ENCODE measurements around the gene STARD10. TPM values are rescaled to one million over a fixed set of nuclear protein-coding genes. Genes with fewer than 3 reads are reported as not detected.
"Not testable (repeated sequence)": the region's sequence is repeated elsewhere in the genome, so short reads cannot be mapped to it uniquely, and the experiment has no call there.

The STARD10 gene
- total and polyA plus RNA-seq, 9 donors = 39.0 to 84.0 (median 57.9) TPM

DNA sequence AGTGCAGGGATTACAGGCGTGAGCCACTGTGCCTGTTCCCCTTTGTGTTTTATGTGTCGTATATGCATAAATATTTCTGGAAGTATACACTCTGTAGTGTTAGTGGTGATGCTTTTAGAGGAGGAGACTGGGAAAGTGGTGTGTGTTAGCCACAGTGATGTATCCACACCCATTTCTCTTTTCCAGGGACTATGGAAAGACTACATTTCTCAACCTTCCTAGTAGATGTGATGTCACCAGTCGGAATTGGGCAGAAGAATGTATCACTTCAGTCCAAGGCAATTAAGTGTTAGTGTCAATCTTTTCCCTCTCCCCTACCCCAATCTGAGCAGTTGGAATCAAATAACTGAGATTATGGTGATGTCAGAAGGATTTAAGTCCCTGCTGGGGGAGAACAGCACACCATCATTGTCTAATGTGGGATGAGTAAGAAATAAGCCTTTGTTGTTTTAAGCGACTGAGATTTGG is 14.5 kb upstream of the STARD10 start:
- Histone ChIP-seq H3K27me3 (ENCODE audit: control insufficient read depth, insufficient read depth, low read length) (no peaks in the 10 kb centered on the region), H3K9me3 (replicated peaks; ENCODE audit: control insufficient read depth, low read depth, low read length) (no peaks in the 10 kb centered on the region), H3K4me1 (ENCODE audit: control insufficient read depth, insufficient read depth, low read length) (peaks cover 10% of the 10 kb centered on the region), H3K27ac (ENCODE audit: low read length) (no peak overlapping the region), H3K4me3 (ENCODE audit: low read length) (no peak overlapping the region), H3K36me3 (ENCODE audit: control insufficient read depth, insufficient read depth, low read length) (peaks cover 4% of the 10 kb centered on the region)
- WGBS (ENCODE audit: insufficient coverage) = 60% methylated on average over 1 of the region's 4 CpGs
- no peak for DNase-seq

DNA sequence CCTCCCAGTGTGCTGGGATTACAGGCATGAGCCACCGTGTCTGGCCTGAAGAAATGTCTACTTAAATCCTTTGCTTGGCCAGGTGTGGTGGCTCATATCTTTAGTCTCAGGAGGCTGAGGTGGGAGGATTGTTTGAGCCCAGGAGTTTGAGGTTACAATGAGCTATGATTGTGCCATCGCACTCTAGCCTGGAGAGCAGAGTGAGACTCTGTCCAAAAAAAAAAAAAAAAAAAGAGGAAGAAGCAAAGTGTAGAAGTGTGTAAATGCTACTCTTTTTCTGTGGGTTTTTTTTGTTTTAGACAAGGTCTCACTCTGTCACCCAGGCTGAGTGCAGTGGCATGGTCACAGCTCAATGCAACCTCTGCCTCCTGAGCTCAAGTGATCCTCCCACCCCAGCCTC is 13.9 kb upstream of the STARD10 start:
- Histone ChIP-seq H3K27ac (ENCODE audit: low read length) (no peak overlapping the region), H3K27me3 (ENCODE audit: control insufficient read depth, insufficient read depth, low read length) (no peaks in the 10 kb centered on the region), H3K9me3 (replicated peaks; ENCODE audit: control insufficient read depth, low read depth, low read length) (no peaks in the 10 kb centered on the region), H3K4me1 (ENCODE audit: control insufficient read depth, insufficient read depth, low read length) (peaks cover 4% of the 10 kb centered on the region), H3K4me3 (ENCODE audit: low read length) (no peak overlapping the region), H3K36me3 (ENCODE audit: control insufficient read depth, insufficient read depth, low read length) (peaks cover 4% of the 10 kb centered on the region)
- DNase-seq = no peak
- WGBS (ENCODE audit: insufficient coverage) = 92% methylated on average over 2 of the region's 2 CpGs

DNA sequence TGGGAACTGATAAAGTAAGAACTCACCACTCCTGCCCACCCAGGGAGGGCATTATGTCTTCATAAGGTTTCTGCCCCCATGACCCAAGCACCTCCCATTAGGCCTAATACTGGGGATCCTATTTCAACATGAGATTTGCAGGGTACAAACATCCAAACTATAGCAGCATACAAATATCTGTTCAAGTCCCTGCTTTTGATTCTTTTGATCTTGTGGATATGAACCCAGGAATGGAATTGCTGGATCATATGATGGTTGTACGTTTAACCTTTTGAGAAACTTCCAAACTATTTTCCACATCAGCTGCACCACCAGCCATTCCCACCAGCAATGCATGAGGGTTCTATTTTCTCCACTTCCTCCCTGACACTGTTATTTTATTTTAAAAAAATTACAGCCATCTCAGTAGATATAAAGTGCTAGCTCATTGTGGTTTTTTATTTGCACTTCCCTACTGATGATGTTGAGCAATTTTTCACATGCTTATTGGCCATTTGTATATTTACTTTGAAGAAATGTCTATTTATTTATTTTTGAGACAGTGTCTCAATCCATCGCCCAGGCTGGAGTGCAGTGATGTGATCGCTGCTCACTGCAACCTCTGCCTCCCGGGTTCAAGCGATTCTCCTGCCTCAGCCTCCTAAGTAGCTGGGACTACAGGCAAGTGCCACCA is 13.3 kb upstream of the STARD10 start:
- Histone ChIP-seq H3K36me3 (ENCODE audit: control insufficient read depth, insufficient read depth, low read length) (peaks cover 4% of the 10 kb centered on the region), H3K9me3 (replicated peaks; ENCODE audit: control insufficient read depth, low read depth, low read length) (no peaks in the 10 kb centered on the region), H3K4me3 (ENCODE audit: low read length) (no peak overlapping the region), H3K27ac (ENCODE audit: low read length) (no peak overlapping the region), H3K4me1 (ENCODE audit: control insufficient read depth, insufficient read depth, low read length) (no peaks in the 10 kb centered on the region), H3K27me3 (ENCODE audit: control insufficient read depth, insufficient read depth, low read length) (no peaks in the 10 kb centered on the region)
- DNase-seq = no peak
- WGBS (ENCODE audit: insufficient coverage) = 100% methylated on average over 2 of the region's 5 CpGs

DNA sequence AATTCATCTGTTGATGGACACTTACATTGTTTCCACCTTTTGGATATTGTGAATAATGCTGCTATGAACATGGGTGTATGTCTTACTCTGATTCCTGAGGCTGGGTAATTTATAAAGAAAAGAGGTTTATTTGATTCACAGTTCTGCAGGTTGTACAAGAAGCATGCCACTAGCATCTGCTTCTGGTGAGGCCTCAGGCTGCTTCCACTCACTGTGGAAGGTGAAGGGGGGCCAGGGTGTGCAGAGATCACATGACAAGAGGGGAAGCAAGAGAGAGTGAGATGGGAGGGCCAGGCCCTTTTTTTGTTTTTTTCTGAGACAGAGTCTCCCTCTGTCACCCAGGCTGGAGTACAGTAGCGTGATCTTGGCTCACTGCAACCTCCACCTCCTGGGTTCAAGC is 12.5 kb upstream of the STARD10 start:
- not testable (repeated sequence) for H3K36me3 ChIP-seq (ENCODE audit: control insufficient read depth, insufficient read depth, low read length); H3K4me1 ChIP-seq (ENCODE audit: control insufficient read depth, insufficient read depth, low read length); H3K27ac ChIP-seq (ENCODE audit: low read length); H3K9me3 ChIP-seq (replicated peaks; ENCODE audit: control insufficient read depth, low read depth, low read length); H3K27me3 ChIP-seq (ENCODE audit: control insufficient read depth, insufficient read depth, low read length); H3K4me3 ChIP-seq (ENCODE audit: low read length); DNase-seq
- no CpG with 5 or more reads among the region's 1 CpG for WGBS (ENCODE audit: insufficient coverage)

DNA sequence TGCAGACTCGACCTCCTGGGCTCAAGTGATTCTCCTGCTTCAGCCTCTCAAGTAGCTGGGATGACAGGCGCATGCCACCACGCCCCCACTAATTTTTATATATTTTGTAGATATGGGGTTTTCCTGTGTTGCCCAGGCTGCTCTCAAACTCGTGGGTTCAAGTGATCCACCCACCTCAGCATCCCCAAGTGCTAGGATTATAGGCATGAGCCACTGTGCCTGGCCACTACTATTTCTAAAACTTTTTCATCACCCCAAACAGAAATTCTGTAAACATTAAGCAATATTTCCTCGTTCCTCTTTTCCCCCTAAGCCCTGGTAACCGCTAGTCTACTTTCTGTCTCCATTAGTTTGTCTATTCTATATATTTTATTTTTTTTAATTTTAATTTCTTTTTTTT is 11.4 kb upstream of the STARD10 start:
- Histone ChIP-seq H3K27ac (ENCODE audit: low read length) (no peak overlapping the region), H3K4me1 (ENCODE audit: control insufficient read depth, insufficient read depth, low read length) (no peaks in the 10 kb centered on the region), H3K9me3 (replicated peaks; ENCODE audit: control insufficient read depth, low read depth, low read length) (no peaks in the 10 kb centered on the region), H3K4me3 (ENCODE audit: low read length) (no peak overlapping the region), H3K27me3 (ENCODE audit: control insufficient read depth, insufficient read depth, low read length) (no peaks in the 10 kb centered on the region), H3K36me3 (ENCODE audit: control insufficient read depth, insufficient read depth, low read length) (peaks cover 4% of the 10 kb centered on the region)
- WGBS (ENCODE audit: insufficient coverage) = 80% methylated on average over 2 of the region's 6 CpGs
- no peak for DNase-seq

DNA sequence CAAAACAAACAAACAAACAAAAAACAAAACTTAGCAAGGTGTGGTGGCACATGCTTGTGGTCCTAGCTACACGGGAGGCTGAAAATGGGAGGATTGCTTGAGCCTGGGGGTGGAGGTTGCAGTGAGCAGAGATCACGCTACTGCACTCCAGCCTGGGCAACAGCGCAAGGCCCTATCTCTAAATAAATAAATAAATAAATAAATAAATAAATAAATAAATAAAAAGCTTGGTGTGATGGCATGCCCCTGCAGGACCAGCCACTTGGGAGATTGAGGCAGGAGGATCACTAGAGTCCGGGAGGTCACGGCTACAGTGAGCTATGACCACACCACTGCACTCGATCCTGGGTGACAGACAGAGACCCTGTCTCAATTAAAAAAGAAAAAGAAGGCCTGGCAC is 9.0 kb upstream of the STARD10 start:
- H3K36me3 ChIP-seq (ENCODE audit: control insufficient read depth, insufficient read depth, low read length) = no peaks in the 10 kb centered on the region
- no peak overlapping the region for H3K27ac ChIP-seq (ENCODE audit: low read length)
- H3K27me3 ChIP-seq (ENCODE audit: control insufficient read depth, insufficient read depth, low read length) = no peaks in the 10 kb centered on the region
- H3K4me1 ChIP-seq (ENCODE audit: control insufficient read depth, insufficient read depth, low read length) = no peaks in the 10 kb centered on the region
- no peaks in the 10 kb centered on the region for H3K9me3 ChIP-seq (replicated peaks; ENCODE audit: control insufficient read depth, low read depth, low read length)
- DNase-seq = no peak
- WGBS (ENCODE audit: insufficient coverage) = 90% methylated on average over 2 of the region's 6 CpGs
- H3K4me3 ChIP-seq (ENCODE audit: low read length) = no peak overlapping the region

DNA sequence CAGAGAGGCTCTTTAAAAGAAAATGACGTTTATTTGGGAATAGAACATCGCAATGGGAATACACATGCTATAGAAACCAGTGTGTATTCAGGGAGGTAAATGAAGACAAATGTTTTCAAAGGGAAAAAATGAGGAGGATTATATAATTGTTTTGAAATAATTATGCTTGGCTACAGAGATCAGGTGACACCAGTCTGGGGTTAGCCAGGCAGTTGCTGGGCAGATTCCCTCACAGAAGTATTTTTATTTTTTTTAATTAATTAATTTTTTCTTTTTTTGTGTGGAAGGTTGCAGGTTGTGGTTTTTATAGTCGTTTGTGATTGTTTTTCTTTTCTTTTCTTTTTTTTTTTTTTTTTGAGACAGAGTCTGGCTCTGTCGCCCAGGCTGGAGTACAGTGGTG is 5.6 kb upstream of the STARD10 start:
- Histone ChIP-seq H3K27ac (ENCODE audit: low read length) (no peak overlapping the region), H3K4me1 (ENCODE audit: control insufficient read depth, insufficient read depth, low read length) (peaks cover 3% of the 10 kb centered on the region), H3K27me3 (ENCODE audit: control insufficient read depth, insufficient read depth, low read length) (no peaks in the 10 kb centered on the region), H3K4me3 (ENCODE audit: low read length) (no peak overlapping the region), H3K36me3 (ENCODE audit: control insufficient read depth, insufficient read depth, low read length) (no peaks in the 10 kb centered on the region), H3K9me3 (replicated peaks; ENCODE audit: control insufficient read depth, low read depth, low read length) (no peaks in the 10 kb centered on the region)
- WGBS (ENCODE audit: insufficient coverage) = 60% methylated on average over 2 of the region's 4 CpGs
- DNase-seq = no peak

DNA sequence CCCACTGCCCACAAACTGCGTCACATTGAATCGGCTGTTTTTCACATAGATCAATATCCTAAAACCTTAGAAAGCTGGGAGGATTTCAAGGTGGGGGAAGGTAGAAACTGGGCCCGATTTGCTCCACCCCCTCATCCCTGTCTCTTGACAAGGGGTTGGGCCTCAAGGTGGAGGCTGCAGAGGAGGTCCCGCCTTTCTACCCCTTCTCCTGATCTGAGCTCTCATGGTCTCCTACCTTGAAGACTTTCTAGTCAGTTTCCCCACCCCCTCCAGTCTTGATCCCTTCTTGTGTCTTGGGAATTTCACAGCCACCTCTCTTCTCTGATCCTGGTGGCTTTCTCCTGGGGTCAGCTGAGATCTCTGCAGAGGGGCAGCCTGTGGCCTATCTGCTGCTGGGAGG is 4.5 kb upstream of the STARD10 start:
- H3K9me3 ChIP-seq (replicated peaks; ENCODE audit: control insufficient read depth, low read depth, low read length) = no peaks in the 10 kb centered on the region
- WGBS (ENCODE audit: insufficient coverage) = no CpG with 5 or more reads among the region's 4 CpGs
- H3K36me3 ChIP-seq (ENCODE audit: control insufficient read depth, insufficient read depth, low read length) = no peaks in the 10 kb centered on the region
- H3K27me3 ChIP-seq (ENCODE audit: control insufficient read depth, insufficient read depth, low read length) = no peaks in the 10 kb centered on the region
- H3K4me1 ChIP-seq (ENCODE audit: control insufficient read depth, insufficient read depth, low read length) = peaks cover 9% of the 10 kb centered on the region
- H3K27ac ChIP-seq (ENCODE audit: low read length) = no peak overlapping the region
- no peak overlapping the region for H3K4me3 ChIP-seq (ENCODE audit: low read length)
- DNase-seq = no peak

DNA sequence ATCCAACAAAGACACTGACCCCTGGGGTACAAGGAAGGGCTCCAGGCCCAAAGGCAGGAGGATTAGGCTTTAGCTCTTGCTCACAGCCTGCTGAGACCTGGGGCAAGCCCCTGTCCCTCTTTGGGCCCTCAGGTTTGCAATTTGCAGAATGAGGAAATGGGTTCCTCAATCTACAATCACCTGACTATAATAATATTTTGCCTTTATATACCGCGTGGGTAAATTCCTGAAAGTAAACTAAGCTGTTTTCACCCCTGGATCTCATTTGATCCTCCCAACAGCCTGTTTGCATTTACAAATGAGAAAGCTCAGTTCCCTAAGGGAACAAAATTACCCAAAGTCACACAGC is 797 bp downstream of the STARD10 start:
- 82% methylated on average over 2 of the region's 2 CpGs for WGBS (ENCODE audit: insufficient coverage)
- no peak for DNase-seq
- H3K4me1 ChIP-seq (ENCODE audit: control insufficient read depth, insufficient read depth, low read length) = peaks cover 31% of the 10 kb centered on the region
- H3K27ac ChIP-seq (ENCODE audit: low read length) = peak overlapping the region; percentile 98
- no peak overlapping the region for H3K4me3 ChIP-seq (ENCODE audit: low read length)
- H3K9me3 ChIP-seq (replicated peaks; ENCODE audit: control insufficient read depth, low read depth, low read length) = no peaks in the 10 kb centered on the region
- no peaks in the 10 kb centered on the region for H3K27me3 ChIP-seq (ENCODE audit: control insufficient read depth, insufficient read depth, low read length)
- H3K36me3 ChIP-seq (ENCODE audit: control insufficient read depth, insufficient read depth, low read length) = no peaks in the 10 kb centered on the region

DNA sequence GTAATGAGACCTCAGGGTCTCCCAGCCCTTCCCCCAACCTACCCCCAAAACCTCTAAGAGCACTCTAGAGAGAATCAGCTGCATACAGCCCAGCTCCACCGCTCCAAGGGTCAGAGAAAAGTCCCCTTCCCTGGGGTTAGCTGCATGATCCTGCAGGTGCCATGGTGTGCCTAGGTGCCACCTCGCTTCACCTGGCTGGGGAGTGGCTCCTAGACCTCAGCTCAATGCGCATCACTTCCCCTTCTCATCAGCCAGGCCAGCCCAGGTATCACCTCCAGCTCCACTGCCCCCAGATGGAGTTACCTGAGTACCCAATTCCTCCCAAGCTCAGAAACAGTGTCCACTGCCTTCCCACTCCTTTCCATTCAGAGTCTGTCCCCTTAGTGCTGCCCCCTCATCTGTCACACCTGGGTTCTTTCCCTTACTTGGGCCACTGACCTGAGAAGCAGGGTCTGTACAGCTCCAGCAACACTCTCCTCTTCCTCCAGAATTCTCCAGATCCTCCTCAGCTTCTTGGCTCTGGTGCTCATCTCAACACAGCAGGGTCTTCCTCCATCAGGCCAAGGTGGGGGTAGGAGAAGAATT is 1.3 kb downstream of the STARD10 start:
- DNase-seq = no peak
- Histone ChIP-seq H3K36me3 (ENCODE audit: control insufficient read depth, insufficient read depth, low read length) (no peaks in the 10 kb centered on the region), H3K27ac (ENCODE audit: low read length) (peak overlapping the region; percentile 98), H3K27me3 (ENCODE audit: control insufficient read depth, insufficient read depth, low read length) (no peaks in the 10 kb centered on the region), H3K4me3 (ENCODE audit: low read length) (no peak overlapping the region), H3K9me3 (replicated peaks; ENCODE audit: control insufficient read depth, low read depth, low read length) (no peaks in the 10 kb centered on the region), H3K4me1 (ENCODE audit: control insufficient read depth, insufficient read depth, low read length) (peaks cover 34% of the 10 kb centered on the region)
- WGBS (ENCODE audit: insufficient coverage) = 96% methylated on average over 3 of the region's 3 CpGs

DNA sequence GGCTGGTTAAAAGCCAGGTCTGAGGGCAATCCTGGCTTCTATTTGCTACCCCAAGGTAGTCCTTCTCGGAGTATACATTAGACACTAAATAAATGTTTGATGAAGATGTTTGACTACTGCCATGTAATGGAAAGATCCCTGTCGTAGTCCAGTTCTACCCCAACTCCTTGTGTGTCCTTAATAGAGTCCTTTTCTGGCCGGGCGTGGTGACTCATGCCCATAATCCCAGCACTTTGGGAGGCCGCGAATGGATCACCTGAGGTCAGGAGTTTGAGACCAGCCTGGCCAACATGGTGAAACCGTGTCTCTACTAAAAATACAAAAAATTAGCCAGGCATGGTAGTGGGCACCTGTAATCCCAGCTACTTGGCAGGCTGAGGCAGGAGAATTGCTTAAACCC is 2.6 kb downstream of the STARD10 start:
- H3K9me3 ChIP-seq (replicated peaks; ENCODE audit: control insufficient read depth, low read depth, low read length); H3K36me3 ChIP-seq (ENCODE audit: control insufficient read depth, insufficient read depth, low read length); H3K4me3 ChIP-seq (ENCODE audit: low read length); H3K27ac ChIP-seq (ENCODE audit: low read length); H3K27me3 ChIP-seq (ENCODE audit: control insufficient read depth, insufficient read depth, low read length); DNase-seq: not testable (repeated sequence)
- WGBS (ENCODE audit: insufficient coverage) = 62% methylated on average over 3 of the region's 7 CpGs
- peaks cover 39% of the 10 kb centered on the region for H3K4me1 ChIP-seq (ENCODE audit: control insufficient read depth, insufficient read depth, low read length)
